ENCODE data around the gene PPDPF. TPM values are rescaled to one million over a fixed set of nuclear protein-coding genes. Genes with fewer than 3 reads are reported as not detected.

PPDPF gene
- total RNA-seq, 4 donors from 2014 or later, result 114 to 256 (median 162) TPM

- Histone ChIP-seq H3K9me3 (no peaks in the 10 kb centered on the region), H3K27me3 (peaks cover 52% of the 10 kb centered on the region), H3K36me3 (no peaks in the 10 kb centered on the region), H3K4me3 (no peak overlapping the region), H3K27ac (no peak overlapping the region), H3K4me1 (peaks cover 0 to 18% (median 4%) of the 10 kb centered on the region in 3 donors)
- 60 to 74% methylated on average over 1 to 15 of the region's 27 CpGs for WGBS, 2 donors (ENCODE audit: low coverage in 1 of 2)
- TF ChIP-seq EP300 (IDR thresholded peaks at IDR 0.05), result no peak
- no peak for TF ChIP-seq POLR2AphosphoS5 (IDR thresholded peaks at IDR 0.05)
- TF ChIP-seq, protein P1, sequence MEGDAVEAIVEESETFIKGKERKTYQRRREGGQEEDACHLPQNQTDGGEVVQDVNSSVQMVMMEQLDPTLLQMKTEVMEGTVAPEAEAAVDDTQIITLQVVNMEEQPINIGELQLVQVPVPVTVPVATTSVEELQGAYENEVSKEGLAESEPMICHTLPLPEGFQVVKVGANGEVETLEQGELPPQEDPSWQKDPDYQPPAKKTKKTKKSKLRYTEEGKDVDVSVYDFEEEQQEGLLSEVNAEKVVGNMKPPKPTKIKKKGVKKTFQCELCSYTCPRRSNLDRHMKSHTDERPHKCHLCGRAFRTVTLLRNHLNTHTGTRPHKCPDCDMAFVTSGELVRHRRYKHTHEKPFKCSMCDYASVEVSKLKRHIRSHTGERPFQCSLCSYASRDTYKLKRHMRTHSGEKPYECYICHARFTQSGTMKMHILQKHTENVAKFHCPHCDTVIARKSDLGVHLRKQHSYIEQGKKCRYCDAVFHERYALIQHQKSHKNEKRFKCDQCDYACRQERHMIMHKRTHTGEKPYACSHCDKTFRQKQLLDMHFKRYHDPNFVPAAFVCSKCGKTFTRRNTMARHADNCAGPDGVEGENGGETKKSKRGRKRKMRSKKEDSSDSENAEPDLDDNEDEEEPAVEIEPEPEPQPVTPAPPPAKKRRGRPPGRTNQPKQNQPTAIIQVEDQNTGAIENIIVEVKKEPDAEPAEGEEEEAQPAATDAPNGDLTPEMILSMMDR (IDR thresholded peaks at IDR 0.05), result no peak
- TF ChIP-seq POLR2A (IDR thresholded peaks at IDR 0.05), result no peak
- ATAC-seq, result no peak
These were observed 11.3 kb downstream of the PPDPF start for GRCh38 chr20:63531686-63532448.

- no peak overlapping the region for H3K27ac ChIP-seq
- TF ChIP-seq POLR2A (IDR thresholded peaks at IDR 0.05), result no peak
- no peak for TF ChIP-seq POLR2AphosphoS5 (IDR thresholded peaks at IDR 0.05)
- no peak for TF ChIP-seq EP300 (IDR thresholded peaks at IDR 0.05)
- TF ChIP-seq, protein P1 (IDR thresholded peaks at IDR 0.05), result no peak
- ATAC-seq, result no peak
- peaks cover 58% of the 10 kb centered on the region for H3K27me3 ChIP-seq
- 60 to 67% methylated on average over 2 to 3 of the region's 24 CpGs for WGBS, 2 donors (ENCODE audit: low coverage in 1 of 2)
- H3K36me3 ChIP-seq, result no peaks in the 10 kb centered on the region
- no peak overlapping the region for H3K4me3 ChIP-seq
- H3K9me3 ChIP-seq, result no peaks in the 10 kb centered on the region
- peaks cover 0 to 25% (median 4%) of the 10 kb centered on the region in 3 donors for H3K4me1 ChIP-seq
These were observed 11.9 kb downstream of the PPDPF start for GRCh38 chr20:63532449-63532971.

GRCh38 chr20:63533388-63533787 lies 12.8 kb downstream of the PPDPF start:
- WGBS, 2 donors (ENCODE audit: low coverage in 1 of 2), result 31% methylated on average over 7 of the region's 14 CpGs; no CpG with 5 or more reads in 1 of the 2 donors
- no peak for ATAC-seq
- Histone ChIP-seq H3K27ac (no peak overlapping the region), H3K4me1 (peaks cover 0 to 33% (median 11%) of the 10 kb centered on the region in 3 donors), H3K27me3 (peaks cover 64% of the 10 kb centered on the region), H3K36me3 (no peaks in the 10 kb centered on the region), H3K9me3 (no peaks in the 10 kb centered on the region), H3K4me3 (no peak overlapping the region)
- TF ChIP-seq POLR2AphosphoS5 (IDR thresholded peaks at IDR 0.05) (no peak), EP300 (IDR thresholded peaks at IDR 0.05) (no peak), POLR2A (IDR thresholded peaks at IDR 0.05) (no peak)
- TF ChIP-seq, protein P1 (IDR thresholded peaks at IDR 0.05), result no peak

DNA sequence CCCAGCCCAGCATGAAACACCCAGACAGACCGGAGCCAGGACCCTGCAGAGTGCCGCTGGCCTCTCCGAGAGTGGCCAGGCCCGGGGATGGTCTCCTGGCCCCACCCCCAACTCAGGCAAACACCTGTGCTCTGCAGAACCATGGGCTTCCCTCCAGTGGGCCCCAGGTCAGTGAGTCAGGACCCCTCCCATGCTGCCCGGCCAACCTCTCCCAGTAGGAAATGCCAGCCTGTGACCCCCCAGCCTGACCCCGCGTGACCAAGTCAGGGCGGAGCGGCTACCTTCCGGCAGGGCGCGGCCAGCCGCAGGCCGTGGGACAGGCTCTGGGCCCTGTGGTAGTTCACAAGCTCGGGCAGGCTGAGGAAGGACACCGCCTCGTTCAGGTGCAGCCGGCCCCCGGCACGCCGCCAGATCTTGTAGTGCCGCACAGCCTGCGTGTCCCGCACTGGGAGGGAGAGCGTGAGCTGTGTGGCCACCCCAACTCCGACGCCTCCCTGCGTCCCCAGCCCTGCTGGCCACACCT lies 13.4 kb downstream of the PPDPF start:
- no peak for ATAC-seq
- Histone ChIP-seq H3K4me1 (peaks cover 0 to 36% (median 12%) of the 10 kb centered on the region in 3 donors), H3K4me3 (no peak overlapping the region), H3K27ac (no peak overlapping the region), H3K9me3 (no peaks in the 10 kb centered on the region), H3K27me3 (peaks cover 69% of the 10 kb centered on the region), H3K36me3 (no peaks in the 10 kb centered on the region)
- TF ChIP-seq, protein P1 (IDR thresholded peaks at IDR 0.05), result no peak
- TF ChIP-seq POLR2AphosphoS5 (IDR thresholded peaks at IDR 0.05), result no peak
- TF ChIP-seq EP300 (IDR thresholded peaks at IDR 0.05), result no peak
- no peak for TF ChIP-seq POLR2A (IDR thresholded peaks at IDR 0.05)
- WGBS, 2 donors (ENCODE audit: low coverage in 1 of 2), result 20% methylated on average over 1 of the region's 28 CpGs; no CpG with 5 or more reads in 1 of the 2 donors
